Lower leg skin (tissue), 3 donors: Measurements from ENCODE around the gene MYO1C.

ENCODE experiments used
- POLR2A ChIP-seq, 2 donors: fragments of 450-650 bp; IDR thresholded peaks; one replicate each; pipeline ENCODE4 v1.6.1; 2016 to 2017; ENCODE audit warnings: antibody characterized with exemption in 2 of 2, mild to moderate bottlenecking in 1 of 2, moderate library complexity in 1 of 2
- TF ChIP-seq, protein P1 (sequence below), 3 donors: fragments of 450-650 bp; IDR thresholded peaks; one replicate each; pipeline ENCODE4 v1.5.1; 2016; ENCODE audit warnings: antibody characterized with exemption in 3 of 3, mild to moderate bottlenecking in 3 of 3, moderate library complexity in 2 of 3

DNA sequence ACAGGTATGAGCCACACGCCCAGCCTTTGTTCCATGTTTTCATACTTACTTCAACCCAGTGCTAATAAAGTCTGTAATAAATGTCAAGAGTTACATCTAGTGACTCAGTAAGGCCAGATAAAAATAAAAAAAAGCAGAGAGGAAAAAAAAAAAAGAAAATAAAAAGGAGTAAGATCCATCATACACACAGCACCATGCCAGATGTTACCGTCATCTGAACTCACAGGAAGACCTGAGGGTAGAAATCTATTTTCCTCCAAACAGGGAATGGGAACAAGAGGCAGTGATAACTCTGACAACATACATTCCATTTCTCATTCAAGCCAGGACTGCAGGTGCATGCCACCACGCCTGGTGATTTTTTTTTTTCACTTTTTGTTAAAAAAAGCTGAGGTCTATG, 57.2 kb downstream of the MYO1C start:
- TF ChIP-seq, protein P1, sequence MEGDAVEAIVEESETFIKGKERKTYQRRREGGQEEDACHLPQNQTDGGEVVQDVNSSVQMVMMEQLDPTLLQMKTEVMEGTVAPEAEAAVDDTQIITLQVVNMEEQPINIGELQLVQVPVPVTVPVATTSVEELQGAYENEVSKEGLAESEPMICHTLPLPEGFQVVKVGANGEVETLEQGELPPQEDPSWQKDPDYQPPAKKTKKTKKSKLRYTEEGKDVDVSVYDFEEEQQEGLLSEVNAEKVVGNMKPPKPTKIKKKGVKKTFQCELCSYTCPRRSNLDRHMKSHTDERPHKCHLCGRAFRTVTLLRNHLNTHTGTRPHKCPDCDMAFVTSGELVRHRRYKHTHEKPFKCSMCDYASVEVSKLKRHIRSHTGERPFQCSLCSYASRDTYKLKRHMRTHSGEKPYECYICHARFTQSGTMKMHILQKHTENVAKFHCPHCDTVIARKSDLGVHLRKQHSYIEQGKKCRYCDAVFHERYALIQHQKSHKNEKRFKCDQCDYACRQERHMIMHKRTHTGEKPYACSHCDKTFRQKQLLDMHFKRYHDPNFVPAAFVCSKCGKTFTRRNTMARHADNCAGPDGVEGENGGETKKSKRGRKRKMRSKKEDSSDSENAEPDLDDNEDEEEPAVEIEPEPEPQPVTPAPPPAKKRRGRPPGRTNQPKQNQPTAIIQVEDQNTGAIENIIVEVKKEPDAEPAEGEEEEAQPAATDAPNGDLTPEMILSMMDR (IDR thresholded peaks at IDR 0.05) = no peak
- no peak for TF ChIP-seq POLR2A (IDR thresholded peaks at IDR 0.05)
